CD14-positive monocyte (primary cell): ENCODE data around the gene ZNF821. TPM values are rescaled to one million over a fixed set of nuclear protein-coding genes. Genes with fewer than 3 reads are reported as not detected.

ENCODE experiments used
- DNase-seq, 3 donors: peaks; one replicate each; pipeline ENCODE4 v3.0.0-alpha.2; 2011 to 2022
- H2AFZ ChIP-seq: 2 replicates; pipeline ENCODE4 v1.6.0; 2012; ENCODE audit warnings: mild to moderate bottlenecking, low read depth, low read length, inconsistent platforms; ENCODE audit not compliant: insufficient read depth, poor library complexity, severe bottlenecking
- H3K27ac ChIP-seq, 2 donors: 1 replicate in 1 of 2; 2 replicates in 1 of 2; pipeline ENCODE4 v1.5.1; 2012 to 2013; ENCODE audit warnings: low read length in 2 of 2, control low read depth in 1 of 2, inconsistent platforms in 1 of 2, low read depth in 1 of 2, mild to moderate bottlenecking in 1 of 2
- H3K27me3 ChIP-seq, 2 donors: one replicate each; pipeline versions ENCODE4 v1.6.0 to v1.6.1; 2011 to 2013; ENCODE audit warnings: low read length in 2 of 2; ENCODE audit not compliant: control insufficient read depth in 2 of 2, insufficient read depth in 2 of 2
- H3K36me3 ChIP-seq, 2 donors: replicated peaks in 1 of 2; 1 replicate in 1 of 2; 2 replicates in 1 of 2; pipeline versions ENCODE4 v1.5.1 to v1.6.1; 2012 to 2013; ENCODE audit warnings: low read length in 2 of 2, control low read depth in 1 of 2, inconsistent platforms in 1 of 2, mild to moderate bottlenecking in 1 of 2; ENCODE audit not compliant: insufficient read depth in 2 of 2, control insufficient read depth in 1 of 2
- H3K4me1 ChIP-seq, 2 donors: 1 replicate in 1 of 2; 2 replicates in 1 of 2; pipeline versions ENCODE4 v1.5.1 to v1.6.1; 2012 to 2013; ENCODE audit warnings: low read length in 2 of 2, control low read depth in 1 of 2, inconsistent platforms in 1 of 2, mild to moderate bottlenecking in 1 of 2, moderate library complexity in 1 of 2; ENCODE audit not compliant: insufficient read depth in 2 of 2, control insufficient read depth in 1 of 2
- H3K4me2 ChIP-seq: replicated peaks from 2 replicates; pipeline ENCODE3; 2012; ENCODE audit warnings: low read length, moderate library complexity, mild to moderate bottlenecking; ENCODE audit not compliant: poor library complexity, severe bottlenecking; ENCODE audit errors: extremely low read depth
- H3K4me3 ChIP-seq, 3 experiments: fragments of 200-600 bp in 1 of 3; sonication (generic) in 1 of 3; replicated peaks in 1 of 3; 1 replicate in 2 of 3; 2 replicates in 1 of 3; pipeline ENCODE4 v1.5.1; 2011 to 2013; ENCODE audit warnings: low read length in 3 of 3, mild to moderate bottlenecking in 3 of 3, control low read depth in 2 of 3, low read depth in 2 of 3, inconsistent platforms in 1 of 3, moderate library complexity in 1 of 3
- H3K79me2 ChIP-seq: 2 replicates; pipeline ENCODE4 v1.6.0; 2012; ENCODE audit warnings: mild to moderate bottlenecking, control low read depth, inconsistent platforms, low read length, moderate library complexity; ENCODE audit not compliant: insufficient read depth
- H3K9ac ChIP-seq: 2 replicates; pipeline ENCODE4 v1.6.0; 2017; ENCODE audit warnings: low read length, mild to moderate bottlenecking; ENCODE audit not compliant: insufficient read depth, poor library complexity, severe bottlenecking
- H3K9me3 ChIP-seq, 2 donors: replicated peaks in 1 of 2; 1 replicate in 1 of 2; 2 replicates in 1 of 2; pipeline versions ENCODE4 v1.5.1 to v1.6.1; 2012 to 2013; ENCODE audit warnings: low read length in 2 of 2, control low read depth in 1 of 2; ENCODE audit not compliant: control insufficient read depth in 1 of 2, insufficient read depth in 1 of 2
- H4K20me1 ChIP-seq: 2 replicates; pipeline ENCODE4 v1.6.0; 2012; ENCODE audit warnings: mild to moderate bottlenecking, low read length, control low read depth, moderate library complexity; ENCODE audit not compliant: insufficient read depth
- H3K27ac Mint-ChIP-seq, 7 donors: one replicate each; pipeline ENCODE4 v1.8.0; 2020; ENCODE audit warnings: mild to moderate bottlenecking in 7 of 7, mixed read lengths in 7 of 7, moderate library complexity in 6 of 7, inconsistent platforms in 2 of 7
- H3K27me3 Mint-ChIP-seq, 3 donors: one replicate each; pipeline ENCODE4 v1.8.0; 2021 to 2022; ENCODE audit warnings: low read depth in 3 of 3, mild to moderate bottlenecking in 3 of 3, mixed read lengths in 3 of 3, moderate library complexity in 3 of 3, inconsistent platforms in 1 of 3
- H3K36me3 Mint-ChIP-seq, 2 donors: one replicate each; pipeline ENCODE4 v1.8.0; 2020; ENCODE audit warnings: mixed read lengths in 2 of 2, inconsistent platforms in 1 of 2, mild to moderate bottlenecking in 1 of 2
- H3K4me1 Mint-ChIP-seq: one replicate; pipeline ENCODE4 v1.8.0; 2020; ENCODE audit warnings: mild to moderate bottlenecking, mixed read lengths
- H3K4me3 Mint-ChIP-seq, 2 donors: one replicate each; pipeline ENCODE4 v1.8.0; 2020; ENCODE audit warnings: mild to moderate bottlenecking in 2 of 2, mixed read lengths in 2 of 2, moderate library complexity in 1 of 2
- H3K9me3 Mint-ChIP-seq, 7 donors: one replicate each; pipeline ENCODE4 v1.8.0; 2020 to 2022; ENCODE audit warnings: mixed read lengths in 7 of 7, mild to moderate bottlenecking in 6 of 7, moderate library complexity in 6 of 7, inconsistent platforms in 2 of 7
- CTCF ChIP-seq: fragments of 200-600 bp; IDR thresholded peaks from one replicate; pipeline ENCODE4 v1.8.0; 2022; ENCODE audit warnings: antibody characterized with exemption, mild to moderate bottlenecking
- WGBS: methylation state at CpG from one replicate; pipeline ENCODE4 v1.1.5; 2013; ENCODE audit warnings: missing lambda C conversion rate; ENCODE audit not compliant: insufficient coverage; 5-methylcytosine and 5-hydroxymethylcytosine counted together
- intact Hi-C, 2 donors: fragments of 100-400 bp; cut with micrococcal nuclease; formaldehyde crosslinking; loops; one replicate each; pipeline versions ENCODE4 v1.15.0 to v1.15.1; 2023
- polyA plus RNA-seq, 3 donors: library from polyadenylated mRNA; depleted of rRNA in 1 of 3; unstranded in 2 of 3; stranded (reverse) in 1 of 3; fragments of 300-500 nt in 2 of 3; fragments of >200 nt in 1 of 3; fragmentation: Illumina TruSeq in 2 of 3; gene quantifications; 1 replicate in 2 of 3; 2 replicates in 1 of 3; pipeline ENCODE4 v1.2.3, GENCODE V29; 2012 to 2021

ZNF821 gene
- polyA plus RNA-seq, 3 donors = 3.1 to 5.4 (median 4.9) TPM

DNA sequence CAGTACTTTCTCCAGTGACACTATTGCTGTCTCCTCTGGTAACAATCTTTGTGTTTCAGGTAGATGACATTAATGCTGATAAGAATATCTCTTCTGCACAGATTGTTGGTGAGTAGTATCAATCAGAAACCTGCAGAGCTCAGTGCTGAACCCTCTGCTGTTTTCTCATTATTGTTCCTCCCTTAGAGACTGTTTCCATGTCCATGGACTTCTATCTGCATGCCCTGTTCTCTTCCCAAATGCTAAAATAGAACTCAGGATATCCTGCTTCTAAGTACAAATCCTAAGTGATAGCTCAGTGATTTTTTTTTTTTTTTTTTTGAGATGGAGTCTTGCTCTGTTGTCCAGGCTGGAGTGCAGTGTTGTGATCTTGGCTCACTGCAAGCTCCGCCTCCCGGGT, 40.7 kb upstream of the ZNF821 start:
- Histone ChIP-seq H3K79me2 (peaks cover 48% of the 10 kb centered on the region), H3K4me1 (peaks cover 1 to 3% of the 10 kb centered on the region in 2 donors), H3K27ac (no peak overlapping the region), H3K36me3 (peaks cover 93 to 100% of the 10 kb centered on the region in 2 donors), H3K9me3 (peaks cover 2 to 4% of the 10 kb centered on the region in 2 donors), H3K27me3 (no peaks in the 10 kb centered on the region), H3K4me3 (no peak overlapping the region), H4K20me1 (peaks cover 89% of the 10 kb centered on the region), H3K4me2 (no peak overlapping the region), H3K9ac (no peak overlapping the region), H2AFZ (no peak overlapping the region)
- H3K36me3 Mint-ChIP-seq = peaks cover 82 to 96% of the 10 kb centered on the region in 2 donors
- H3K4me1 Mint-ChIP-seq = no peaks in the 10 kb centered on the region
- peaks cover 0 to 3% (median 2%) of the 10 kb centered on the region in 7 donors for H3K9me3 Mint-ChIP-seq
- peak overlapping the region in 1 of 7 donors; percentile 4 for H3K27ac Mint-ChIP-seq
- intact Hi-C loops = no loop called here
- no peak for DNase-seq
- no peaks in the 10 kb centered on the region for H3K27me3 Mint-ChIP-seq
- no peak for TF ChIP-seq CTCF
- H3K4me3 Mint-ChIP-seq = no peak overlapping the region
- no CpG with 5 or more reads among the region's 2 CpGs for WGBS

GRCh38 chr16:71923941-71924690, 40.1 kb upstream of the ZNF821 start:
- peaks cover 48% of the 10 kb centered on the region for H3K79me2 ChIP-seq
- peaks cover 8 to 10% of the 10 kb centered on the region in 2 donors for H3K9me3 ChIP-seq
- H3K27me3 Mint-ChIP-seq = peaks cover 0 to 1% (median 0%) of the 10 kb centered on the region in 3 donors
- H3K36me3 Mint-ChIP-seq = peaks cover 84 to 96% of the 10 kb centered on the region in 2 donors
- H3K4me1 Mint-ChIP-seq = peaks cover 3% of the 10 kb centered on the region
- peaks cover 0 to 9% (median 8%) of the 10 kb centered on the region in 7 donors for H3K9me3 Mint-ChIP-seq
- H3K27ac ChIP-seq = no peak overlapping the region
- TF ChIP-seq CTCF = no peak
- H3K4me1 ChIP-seq = peaks cover 7 to 9% of the 10 kb centered on the region in 2 donors
- intact Hi-C loops = no loop called here
- H4K20me1 ChIP-seq = peaks cover 89% of the 10 kb centered on the region
- H3K4me2 ChIP-seq = no peak overlapping the region
- H3K9ac ChIP-seq = no peak overlapping the region
- no peak overlapping the region for H2AFZ ChIP-seq
- no peak overlapping the region for H3K4me3 ChIP-seq
- WGBS = 96% methylated on average over 3 of the region's 10 CpGs
- no peaks in the 10 kb centered on the region for H3K27me3 ChIP-seq
- peak overlapping the region in 2 of 7 donors; percentile 6 to 7 for H3K27ac Mint-ChIP-seq
- H3K4me3 Mint-ChIP-seq = no peak overlapping the region
- peaks cover 92 to 100% of the 10 kb centered on the region in 2 donors for H3K36me3 ChIP-seq
- no peak for DNase-seq
